GM18502 (cell line): ENCODE data around the gene PCNX3.

Experiments
- ATAC-seq: cut with Tn5 transposase; IDR thresholded peaks from one replicate; pipeline ENCODE4 v1.9.1; 2021; ENCODE audit warnings: mild to moderate bottlenecking; ENCODE audit not compliant: unreplicated experiment, poor library complexity

Gene PCNX3

GRCh38 chr11:65615229-65615949 lies at the start of gene PCNX3:
Gene PCNX3 (plus strand): TSS chr11:65615776. CDS start chr11:65616312, 536 bp downstream.
- ATAC-seq = peak; percentile 77

DNA sequence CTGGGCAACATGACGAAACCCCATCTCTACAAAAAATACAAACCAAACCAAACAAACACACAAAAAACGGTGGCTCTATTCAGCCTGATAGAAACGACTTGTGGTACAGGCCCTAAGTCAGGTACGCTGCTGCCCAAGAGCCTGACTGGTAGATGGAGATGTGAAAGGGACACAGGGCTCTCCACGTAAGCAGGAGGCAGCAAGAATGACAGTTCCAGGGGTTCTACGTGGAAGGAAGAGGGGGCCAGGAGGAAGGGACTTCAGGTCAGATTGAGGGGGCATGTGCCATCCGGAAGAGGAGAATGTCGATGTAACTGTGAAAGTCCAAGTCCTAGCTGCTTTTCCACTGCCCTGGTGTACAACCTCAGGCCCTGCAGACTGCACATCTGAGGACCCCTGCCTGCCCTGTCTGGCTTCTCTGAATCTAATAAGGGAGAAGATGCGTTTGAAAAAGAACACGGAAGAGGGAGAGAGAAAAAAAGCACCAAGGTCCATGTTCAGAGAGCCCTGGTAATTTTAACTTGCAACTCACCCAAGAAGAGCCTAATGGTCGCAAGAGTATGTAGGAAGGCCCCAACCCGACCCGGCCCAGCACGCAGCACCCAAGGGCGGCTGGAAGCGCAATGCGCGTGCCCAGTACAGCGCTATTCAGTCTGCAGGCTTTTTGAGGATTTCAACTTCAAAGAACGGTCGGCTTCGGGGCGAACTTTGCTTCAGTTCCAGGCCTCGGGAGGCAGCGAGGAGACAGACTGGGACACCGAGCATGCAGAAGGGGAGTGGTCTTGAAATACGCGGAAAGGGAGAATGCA lies 46.2 kb upstream of the PCNX3 start:
- peak; percentile 2 for ATAC-seq

DNA sequence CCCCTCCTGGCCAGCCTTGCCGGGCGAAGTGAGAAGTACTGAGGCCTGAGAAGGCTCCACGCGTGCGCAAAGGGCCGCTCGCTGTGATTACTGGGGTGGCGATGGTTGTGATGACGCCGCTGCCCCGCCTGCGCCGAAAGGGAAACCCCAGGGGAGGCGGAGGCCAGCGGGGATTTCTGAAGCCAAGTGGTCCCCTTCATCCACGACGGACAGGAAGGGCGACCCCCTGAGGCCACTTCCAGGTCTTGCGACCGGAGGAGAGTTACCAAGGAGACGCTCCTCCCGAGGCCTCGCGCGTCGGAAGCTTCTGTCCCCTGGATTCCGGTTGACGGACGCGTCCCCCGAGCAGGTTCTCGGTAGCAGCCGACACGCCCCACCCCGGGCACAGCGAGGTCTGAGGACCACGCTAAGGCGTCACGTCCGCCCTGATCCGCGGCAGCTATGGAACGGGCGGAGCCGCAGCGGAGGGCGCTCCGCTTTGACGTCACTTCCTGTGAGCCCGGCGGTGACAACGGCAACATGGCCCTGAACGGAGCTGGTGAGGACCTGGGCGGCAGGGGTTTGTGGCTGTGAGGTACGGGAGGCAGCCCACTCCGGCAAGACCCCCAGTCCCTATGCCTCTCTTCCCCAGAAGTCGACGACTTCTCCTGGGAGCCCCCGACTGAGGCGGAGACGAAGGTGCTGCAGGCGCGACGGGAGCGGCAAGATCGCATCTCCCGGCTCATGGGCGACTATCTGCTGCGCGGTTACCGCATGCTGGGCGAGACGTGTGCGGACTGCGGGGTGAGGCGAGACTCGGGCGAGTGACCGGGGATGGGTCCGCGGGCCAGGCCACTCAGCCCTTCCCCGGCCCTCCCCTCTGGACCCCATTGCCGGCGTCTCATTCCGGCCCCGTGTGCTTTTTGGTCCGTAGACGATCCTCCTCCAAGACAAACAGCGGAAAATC lies 45.3 kb upstream of the PCNX3 start, which contains the start of gene ZNRD2:
Gene ZNRD2 (plus strand): TSS at position 505 of the 946 bp plus-strand sequence. CDS start 15 bp downstream, at position 520.
- peak; percentile 63 for ATAC-seq

- no peak for ATAC-seq
Observed at GRCh38 chr11:65571420-65571819, 44.2 kb upstream of the PCNX3 start.

DNA sequence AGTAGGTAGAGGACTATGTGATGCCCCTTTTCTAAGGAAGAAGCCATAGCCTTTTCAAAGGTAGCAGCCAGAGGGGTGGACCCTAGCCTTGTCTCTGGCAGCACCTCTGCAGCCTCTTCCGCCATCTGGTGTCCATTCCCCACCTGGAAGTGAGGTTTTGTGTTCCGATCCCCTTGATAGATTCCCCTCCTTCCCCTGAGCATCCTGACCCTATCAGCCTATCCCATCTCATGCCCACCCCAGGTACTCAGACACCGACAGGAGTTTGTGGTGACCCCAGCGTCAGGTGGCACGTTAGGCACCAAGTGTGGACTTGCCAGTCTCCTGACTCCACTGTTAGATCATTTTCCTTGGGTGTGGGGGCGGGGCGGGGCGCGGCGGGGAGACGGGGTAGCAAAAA lies 43.6 kb upstream of the PCNX3 start:
- no peak for ATAC-seq

DNA sequence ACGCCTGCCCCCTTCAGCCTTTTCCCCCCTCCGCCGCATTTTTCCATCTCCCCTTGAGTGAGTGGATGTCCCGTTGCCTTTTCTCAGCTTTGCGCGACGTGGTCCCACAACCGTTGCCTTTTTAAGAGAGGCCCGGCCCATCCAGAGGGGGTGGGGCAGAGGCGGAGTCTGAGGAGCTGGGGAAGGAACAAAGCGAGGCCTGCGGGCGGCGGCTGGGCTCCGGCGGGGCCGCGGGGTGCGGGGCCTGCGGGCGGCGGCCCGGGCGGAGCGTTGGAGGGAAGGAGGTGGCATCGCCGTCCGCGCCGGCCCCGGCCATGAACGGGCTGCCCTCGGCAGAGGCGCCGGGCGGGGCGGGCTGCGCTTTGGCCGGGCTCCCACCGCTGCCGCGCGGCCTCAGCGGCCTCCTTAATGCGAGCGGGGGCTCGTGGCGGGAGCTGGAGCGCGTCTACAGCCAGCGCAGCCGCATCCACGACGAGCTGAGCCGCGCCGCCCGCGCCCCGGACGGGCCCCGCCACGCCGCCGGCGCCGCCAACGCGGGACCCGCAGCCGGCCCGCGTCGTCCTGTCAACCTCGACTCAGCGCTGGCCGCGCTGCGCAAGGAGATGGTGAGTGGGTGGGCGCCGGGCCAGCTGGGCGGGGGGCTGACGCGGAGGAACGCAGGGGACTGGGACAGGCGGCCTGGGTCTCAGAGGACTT lies 43.1 kb upstream of the PCNX3 start, which contains the start of gene FAM89B:
Gene FAM89B (plus strand): TSS at position 183 of the 696 bp plus-strand sequence. CDS start 132 bp downstream, at position 315.
- ATAC-seq = no peak

- ATAC-seq = no peak
Observed at GRCh38 chr11:65573391-65574079, 42.0 kb upstream of the PCNX3 start.

- ATAC-seq = peak; percentile 35
Observed at GRCh38 chr11:65574109-65574810, 41.3 kb upstream of the PCNX3 start.

DNA sequence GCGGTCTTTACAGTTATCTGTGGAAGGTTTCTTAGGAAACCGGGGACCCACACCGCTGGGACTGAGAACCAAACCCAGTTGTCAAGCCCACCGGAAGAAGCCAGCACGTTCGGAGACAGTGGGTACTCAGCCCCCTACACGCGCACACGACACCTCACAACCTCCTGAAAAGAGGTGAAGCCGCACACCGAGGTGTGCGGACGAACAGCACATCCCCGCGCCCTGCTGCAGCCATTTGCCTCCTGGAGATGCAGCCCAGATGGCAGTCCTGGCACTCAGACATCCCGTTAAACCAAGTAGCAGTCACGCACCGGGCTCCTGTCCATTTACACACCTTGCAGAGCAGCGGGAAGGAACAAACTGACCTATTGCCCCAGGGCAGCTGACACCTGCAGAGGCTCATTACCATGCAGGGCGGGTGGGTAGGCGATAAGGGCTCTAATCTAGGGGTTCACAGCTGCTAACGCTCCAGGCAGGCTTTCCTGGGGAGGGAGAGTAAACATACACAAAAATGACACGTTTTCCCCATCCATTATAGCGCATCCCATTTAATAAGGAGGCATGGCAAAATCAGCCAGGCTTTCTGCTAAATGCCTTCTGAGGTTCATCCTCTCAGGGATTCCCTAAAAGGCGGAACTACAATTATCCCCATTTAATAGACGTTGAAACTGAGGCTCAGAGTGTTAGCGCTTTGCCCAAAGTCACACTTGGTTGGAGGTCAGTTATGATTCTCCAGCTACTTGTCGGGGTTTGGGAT lies 40.6 kb upstream of the PCNX3 start:
- ATAC-seq = no peak

DNA sequence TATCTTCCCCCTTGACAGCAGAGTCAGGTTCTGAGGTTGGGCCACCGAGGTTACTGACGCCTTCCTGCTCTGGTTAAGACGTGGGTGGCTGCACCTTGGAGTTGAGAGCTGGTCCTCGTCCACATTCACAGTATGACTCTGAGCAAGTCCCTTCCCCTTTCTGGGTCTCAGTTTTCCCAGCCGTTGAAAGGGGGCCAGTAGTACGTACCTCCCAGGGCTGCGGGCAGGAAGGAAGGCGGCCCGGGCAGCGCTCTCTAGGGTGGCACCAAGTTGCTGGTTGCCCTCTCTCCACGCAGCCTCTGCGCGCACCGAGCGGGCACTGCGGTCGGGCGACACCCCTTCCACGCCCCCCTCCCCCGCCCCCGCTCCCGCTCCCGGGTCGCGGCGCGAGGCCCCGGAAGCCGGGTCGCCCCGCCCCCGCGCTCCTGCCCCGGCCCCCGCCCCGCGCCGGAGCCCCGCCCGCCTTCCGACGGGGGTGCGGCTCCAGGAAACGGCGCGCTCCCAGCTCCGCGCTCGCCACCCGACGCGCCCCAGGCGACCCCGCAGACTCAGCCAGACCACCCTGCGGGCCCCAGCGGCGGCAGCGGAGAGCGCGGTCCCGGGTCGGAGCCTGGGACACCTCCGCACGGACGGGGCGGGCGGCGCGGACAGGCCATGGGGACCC lies 39.9 kb upstream of the PCNX3 start, which contains the start of gene EHBP1L1:
Gene EHBP1L1 (plus strand): TSS at position 486 of the 664 bp plus-strand sequence. CDS start 250 bp downstream, outside the sequence.
- peak; percentile 25 for ATAC-seq

- no peak for ATAC-seq
Observed at GRCh38 chr11:65576232-65576866, 39.2 kb upstream of the PCNX3 start.

GRCh38 chr11:65576867-65577755 lies 38.5 kb upstream of the PCNX3 start:
- ATAC-seq = no peak

- ATAC-seq = no peak
Observed at GRCh38 chr11:65577756-65578109, 37.8 kb upstream of the PCNX3 start.

- no peak for ATAC-seq
Observed at GRCh38 chr11:65578134-65578533, 37.4 kb upstream of the PCNX3 start.

DNA sequence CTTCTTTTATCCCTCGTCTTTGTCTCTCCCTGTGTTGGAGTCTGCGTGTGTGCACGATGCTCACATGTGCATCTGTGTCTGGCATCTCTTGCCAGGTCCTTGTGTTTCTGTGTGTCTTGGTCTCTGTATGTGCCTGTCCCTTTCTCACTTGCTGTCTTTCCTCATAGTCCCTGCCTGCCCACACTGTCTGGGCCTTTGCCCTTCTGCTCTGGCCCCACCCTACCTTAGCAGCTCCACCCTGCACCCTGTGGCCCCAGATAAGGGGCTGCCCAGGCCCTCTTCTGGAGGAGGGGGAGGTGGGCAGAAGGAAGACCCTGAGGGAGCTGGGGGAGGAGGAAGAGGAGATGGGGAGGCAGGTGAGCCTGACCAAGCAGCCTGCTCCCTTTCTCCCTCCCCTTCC lies 36.9 kb upstream of the PCNX3 start:
- no peak for ATAC-seq

DNA sequence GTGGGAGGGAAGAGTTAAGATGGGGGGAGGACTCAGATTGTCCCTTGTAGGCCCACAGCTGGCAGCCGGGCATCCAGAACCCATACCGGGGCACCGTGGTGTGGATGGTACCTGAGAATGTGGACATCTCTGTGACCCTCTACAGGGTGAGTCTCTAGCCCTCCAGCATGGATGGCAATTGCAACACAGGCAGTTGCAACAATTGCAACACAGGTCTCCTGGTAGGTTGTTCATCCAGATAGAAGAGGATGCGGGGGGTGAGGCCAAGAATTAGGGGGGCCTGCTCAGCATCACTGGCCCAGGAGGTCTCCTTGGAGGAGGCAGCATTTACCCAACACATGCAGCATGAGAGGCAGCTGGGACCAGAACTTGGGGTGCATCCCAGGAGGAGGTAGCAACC lies 36.3 kb upstream of the PCNX3 start:
- no peak for ATAC-seq
